MCF 10A (cell line): ENCODE measurements around the gene AGMO. TPM values are rescaled to one million over a fixed set of nuclear protein-coding genes. Genes with fewer than 3 reads are reported as not detected.

Source experiments
- BruUV-seq: library from RNA; stranded (reverse); fragments of 400-500 nt; replicated peaks from 2 replicates; lab custom pipeline; 2021; lab: Mats Ljungman, UMichigan
- CTCF ChIA-PET: fragments of 300-600 bp; sonication (Branson Sonifier 250); formaldehyde crosslinking; extraction: SDS; loops from one replicate; lab custom pipeline; 2021; ENCODE audit warnings: antibody characterized with exemption, inconsistent platforms; lab: Yijun Ruan, JAX
- POLR2A ChIA-PET: fragments of 300-600, 350-650 bp; sonication (Branson Sonifier 250); formaldehyde crosslinking; extraction: SDS; loops from one replicate; lab custom pipeline; 2020; ENCODE audit warnings: antibody characterized with exemption, inconsistent platforms; lab: Yijun Ruan, JAX
- DNase-seq: peaks from one replicate; pipeline ENCODE4 v3.0.0-alpha.2; 2018; ENCODE audit not compliant: unreplicated experiment
- H3K27ac Mint-ChIP-seq: one replicate; pipeline ENCODE4 v1.8.0; 2022; ENCODE audit warnings: mild to moderate bottlenecking, low read depth, mixed read lengths; ENCODE audit not compliant: unreplicated experiment
- H3K27me3 Mint-ChIP-seq: one replicate; pipeline ENCODE4 v1.8.0; 2022; ENCODE audit warnings: mixed read lengths; ENCODE audit not compliant: insufficient read depth, unreplicated experiment
- H3K36me3 Mint-ChIP-seq: one replicate; pipeline ENCODE4 v1.8.0; 2022; ENCODE audit warnings: mild to moderate bottlenecking, moderate library complexity, mixed read lengths; ENCODE audit not compliant: insufficient read depth, unreplicated experiment
- H3K4me1 Mint-ChIP-seq: one replicate; pipeline ENCODE4 v1.8.0; 2022; ENCODE audit warnings: mixed read lengths; ENCODE audit not compliant: insufficient read depth, unreplicated experiment
- H3K4me3 Mint-ChIP-seq: one replicate; pipeline ENCODE4 v1.8.0; 2022; ENCODE audit warnings: mild to moderate bottlenecking, moderate library complexity, mixed read lengths; ENCODE audit not compliant: unreplicated experiment
- H3K9me3 Mint-ChIP-seq: one replicate; pipeline ENCODE4 v1.8.0; 2022; ENCODE audit warnings: mixed read lengths; ENCODE audit not compliant: unreplicated experiment
- intact Hi-C: fragments of 100-400 bp; cut with micrococcal nuclease; formaldehyde crosslinking; loops from 2 replicates; pipeline ENCODE4 v1.14.1; 2022
- total RNA-seq: library from RNA; stranded (reverse); gene quantifications from 2 replicates; pipeline ENCODE4 v1.2.3, GENCODE V29; 2022
- TF ChIP-seq, protein P1 (sequence below): fragments of 200-600 bp; IDR thresholded peaks from one replicate; pipeline ENCODE4 v1.8.0; 2022; ENCODE audit warnings: antibody characterized with exemption, mild to moderate bottlenecking; ENCODE audit not compliant: unreplicated experiment

Gene AGMO
- total RNA-seq, 1 experiment from 2014 or later, result not detected

DNA sequence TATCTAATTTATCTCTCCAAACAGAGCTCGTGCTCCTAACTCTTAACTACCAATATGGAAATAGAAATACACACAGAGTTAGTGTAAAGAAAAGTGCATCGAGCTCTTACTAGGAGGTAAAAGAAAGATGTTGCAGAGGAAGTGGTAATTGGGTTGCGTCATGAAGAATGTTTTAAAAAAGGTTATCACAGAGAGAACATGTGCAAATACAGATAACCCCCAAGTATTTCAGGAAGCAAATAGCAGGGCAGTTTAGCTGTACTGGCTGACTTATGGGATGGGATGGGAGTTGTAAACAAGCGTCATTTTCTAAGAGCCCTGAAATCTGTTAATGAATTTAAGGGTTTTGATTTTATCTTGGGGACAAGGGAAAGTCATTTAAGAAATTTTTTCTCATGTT lies 153.9 kb downstream of the AGMO start:
- Mint-ChIP-seq H3K4me3 (no peak overlapping the region), H3K36me3 (no peaks in the 10 kb centered on the region), H3K27ac (no peak overlapping the region), H3K27me3 (peaks cover 21% of the 10 kb centered on the region), H3K4me1 (no peaks in the 10 kb centered on the region), H3K9me3 (no peaks in the 10 kb centered on the region)
- POLR2A ChIA-PET, result no interaction called here
- TF ChIP-seq, protein P1, sequence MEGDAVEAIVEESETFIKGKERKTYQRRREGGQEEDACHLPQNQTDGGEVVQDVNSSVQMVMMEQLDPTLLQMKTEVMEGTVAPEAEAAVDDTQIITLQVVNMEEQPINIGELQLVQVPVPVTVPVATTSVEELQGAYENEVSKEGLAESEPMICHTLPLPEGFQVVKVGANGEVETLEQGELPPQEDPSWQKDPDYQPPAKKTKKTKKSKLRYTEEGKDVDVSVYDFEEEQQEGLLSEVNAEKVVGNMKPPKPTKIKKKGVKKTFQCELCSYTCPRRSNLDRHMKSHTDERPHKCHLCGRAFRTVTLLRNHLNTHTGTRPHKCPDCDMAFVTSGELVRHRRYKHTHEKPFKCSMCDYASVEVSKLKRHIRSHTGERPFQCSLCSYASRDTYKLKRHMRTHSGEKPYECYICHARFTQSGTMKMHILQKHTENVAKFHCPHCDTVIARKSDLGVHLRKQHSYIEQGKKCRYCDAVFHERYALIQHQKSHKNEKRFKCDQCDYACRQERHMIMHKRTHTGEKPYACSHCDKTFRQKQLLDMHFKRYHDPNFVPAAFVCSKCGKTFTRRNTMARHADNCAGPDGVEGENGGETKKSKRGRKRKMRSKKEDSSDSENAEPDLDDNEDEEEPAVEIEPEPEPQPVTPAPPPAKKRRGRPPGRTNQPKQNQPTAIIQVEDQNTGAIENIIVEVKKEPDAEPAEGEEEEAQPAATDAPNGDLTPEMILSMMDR, result no peak
- intact Hi-C loops, result no loop called here
- no peak for DNase-seq
- CTCF ChIA-PET, result interaction anchor here (0.7 kb wide), 1 partner anchor 9 kb away, joined by 3 read pairs; no protein-coding TSS in a partner anchor
- BruUV-seq, result no TSS peak

DNA sequence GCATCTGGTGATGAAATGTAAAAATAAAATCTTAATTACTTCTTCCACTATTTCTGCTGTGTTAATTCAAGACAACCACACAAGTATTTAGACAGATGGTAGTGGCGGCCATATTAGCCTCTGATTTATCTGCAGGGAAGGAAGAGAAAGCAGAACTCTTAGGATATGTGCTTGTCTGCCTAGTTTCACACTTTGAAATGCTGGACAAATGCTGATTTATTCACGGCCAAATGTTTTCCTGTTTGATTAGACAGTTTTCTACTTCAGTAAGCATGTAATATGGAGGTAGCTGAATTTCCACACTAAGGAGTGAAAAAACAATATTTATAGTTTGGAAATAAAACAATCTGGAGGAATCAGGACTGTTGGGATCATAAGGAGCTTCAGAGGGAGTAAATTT lies 158.1 kb downstream of the AGMO start:
- Mint-ChIP-seq H3K36me3 (no peaks in the 10 kb centered on the region), H3K27me3 (peaks cover 52% of the 10 kb centered on the region), H3K4me3 (no peak overlapping the region), H3K27ac (no peak overlapping the region), H3K4me1 (no peaks in the 10 kb centered on the region), H3K9me3 (no peaks in the 10 kb centered on the region)
- intact Hi-C loops, result no loop called here
- ChIA-PET POLR2A (no interaction called here), CTCF (no interaction called here)
- TF ChIP-seq, protein P1, result no peak
- DNase-seq, result no peak
- no TSS peak for BruUV-seq

DNA sequence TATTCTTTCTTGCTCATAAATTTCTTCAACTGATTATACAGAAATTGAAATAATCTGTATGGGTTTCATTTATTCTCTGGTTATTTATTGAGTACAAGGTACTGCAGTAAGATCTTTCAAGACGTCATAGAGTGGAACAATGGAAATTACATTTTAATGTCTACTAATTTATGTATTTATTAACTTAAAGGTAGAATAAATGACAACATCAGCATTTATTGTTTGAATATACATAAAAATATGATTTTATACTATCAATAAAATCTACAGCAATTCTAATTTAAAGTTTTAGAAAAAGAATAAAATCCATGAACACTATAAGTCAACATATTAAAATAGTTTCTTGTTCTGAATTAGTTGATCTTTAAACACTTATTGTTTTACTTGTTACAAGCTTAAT lies 158.5 kb downstream of the AGMO start:
- BruUV-seq, result no TSS peak
- no peak overlapping the region for H3K4me3 Mint-ChIP-seq
- no peaks in the 10 kb centered on the region for H3K4me1 Mint-ChIP-seq
- intact Hi-C loops, result no loop called here
- POLR2A ChIA-PET, result no interaction called here
- H3K36me3 Mint-ChIP-seq, result no peaks in the 10 kb centered on the region
- DNase-seq, result no peak
- CTCF ChIA-PET, result interaction anchor here (0.5 kb wide), 1 partner anchor 78 kb away, joined by 4 read pairs; no protein-coding TSS in a partner anchor
- no peak overlapping the region for H3K27ac Mint-ChIP-seq
- no peaks in the 10 kb centered on the region for H3K9me3 Mint-ChIP-seq
- TF ChIP-seq, protein P1, result no peak
- H3K27me3 Mint-ChIP-seq, result peaks cover 49% of the 10 kb centered on the region

DNA sequence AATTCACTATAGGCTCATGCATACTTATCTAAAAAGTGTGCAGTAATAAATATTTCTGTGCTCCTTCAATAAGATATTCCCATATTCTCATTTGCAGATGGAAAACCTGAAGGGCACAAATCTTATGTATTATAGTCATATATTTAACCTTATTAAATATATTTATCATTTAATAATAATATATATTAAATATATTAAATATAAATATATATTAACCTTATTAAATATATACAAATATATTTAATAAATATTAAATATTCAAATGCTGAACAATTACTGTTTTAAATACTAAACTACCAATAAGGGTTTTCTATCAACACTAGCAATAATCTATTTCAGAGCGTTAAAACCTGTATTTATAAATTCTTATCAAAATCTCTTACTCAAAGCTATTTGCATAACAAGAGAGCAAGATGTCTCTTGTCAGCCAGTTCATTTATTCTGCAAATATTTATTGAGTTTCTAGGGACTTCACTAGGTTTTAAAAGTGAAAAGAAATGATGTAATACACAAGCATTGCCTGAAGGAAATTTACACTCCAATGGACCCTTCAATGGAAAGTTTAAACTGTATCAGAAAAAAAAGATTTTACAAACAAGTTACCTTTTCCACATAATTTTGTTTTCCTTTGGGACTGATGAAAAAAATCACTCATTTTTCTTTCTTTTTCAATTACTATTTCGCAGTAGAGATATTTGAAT lies 159.2 kb downstream of the AGMO start:
- Mint-ChIP-seq H3K4me1 (no peaks in the 10 kb centered on the region), H3K27ac (no peak overlapping the region), H3K36me3 (no peaks in the 10 kb centered on the region), H3K4me3 (no peak overlapping the region), H3K9me3 (peaks cover 2% of the 10 kb centered on the region), H3K27me3 (peaks cover 44% of the 10 kb centered on the region)
- no peak for DNase-seq
- intact Hi-C loops, result no loop called here
- no TSS peak for BruUV-seq
- POLR2A ChIA-PET, result no interaction called here
- TF ChIP-seq, protein P1, result no peak
- CTCF ChIA-PET, result interaction anchor here (0.5 kb wide), 1 partner anchor 77 kb away, joined by 4 read pairs; no protein-coding TSS in a partner anchor
